Liver (tissue), 9 donors: ENCODE data around the gene SOX11. TPM values are rescaled to one million over a fixed set of nuclear protein-coding genes. Genes with fewer than 3 reads are reported as not detected.

Source experiments
- DNase-seq: peaks from one replicate; pipeline ENCODE4 v3.0.0-alpha.2; 2017; ENCODE audit warnings: low spot score
- H3K27ac ChIP-seq, 2 donors: one replicate each; pipeline ENCODE4 v1.7.0; 2013; ENCODE audit warnings: inconsistent platforms in 2 of 2, low read length in 2 of 2, control low read depth in 1 of 2, low read depth in 1 of 2, mild to moderate bottlenecking in 1 of 2
- H3K27me3 ChIP-seq, 4 donors: one replicate each; pipeline versions ENCODE4 v1.6.1 to v1.7.0; 2013; ENCODE audit warnings: low read length in 3 of 4, inconsistent platforms in 1 of 4, mild to moderate bottlenecking in 1 of 4, moderate library complexity in 1 of 4; ENCODE audit not compliant: control insufficient read depth in 4 of 4, insufficient read depth in 4 of 4
- H3K36me3 ChIP-seq, 4 donors: one replicate each; pipeline versions ENCODE4 v1.6.1 to v1.7.0; 2013; ENCODE audit warnings: low read length in 3 of 4, mild to moderate bottlenecking in 3 of 4, low read depth in 1 of 4, moderate library complexity in 1 of 4; ENCODE audit not compliant: control insufficient read depth in 4 of 4, insufficient read depth in 3 of 4
- H3K4me1 ChIP-seq, 4 donors: one replicate each; pipeline versions ENCODE4 v1.6.1 to v1.7.0; 2013; ENCODE audit warnings: low read length in 3 of 4, mild to moderate bottlenecking in 3 of 4, moderate library complexity in 1 of 4; ENCODE audit not compliant: control insufficient read depth in 4 of 4, insufficient read depth in 4 of 4
- H3K4me3 ChIP-seq, 3 donors: one replicate each; pipeline versions ENCODE4 v1.6.1 to v1.7.0; 2013; ENCODE audit warnings: low read length in 3 of 3, control low read depth in 1 of 3, low read depth in 1 of 3, mild to moderate bottlenecking in 1 of 3
- H3K9ac ChIP-seq, 2 donors: one replicate each; pipeline ENCODE4 v1.7.0; 2013; ENCODE audit warnings: low read length in 2 of 2, mild to moderate bottlenecking in 2 of 2, moderate library complexity in 2 of 2, control low read depth in 1 of 2, low read depth in 1 of 2
- H3K9me3 ChIP-seq, 4 donors: one replicate each; pipeline versions ENCODE4 v1.6.1 to v1.7.0; 2013; ENCODE audit warnings: low read length in 3 of 4; ENCODE audit not compliant: control insufficient read depth in 4 of 4
- ATF3 ChIP-seq: IDR thresholded peaks from 2 replicates; pipeline ENCODE4 v1.6.1; 2016; ENCODE audit warnings: antibody characterized with exemption
- CTCF ChIP-seq: fragments of 150-350 bp; IDR thresholded peaks from 2 replicates; pipeline ENCODE4 v1.5.1; 2017; ENCODE audit warnings: improper control_type of control experiment, low read depth, low read length; ENCODE audit not compliant: missing input control
- EGR1 ChIP-seq, 2 donors: IDR thresholded peaks; 2 replicates each; pipeline ENCODE4 v1.6.1; 2016 to 2018; ENCODE audit warnings: antibody characterized with exemption in 2 of 2, low read depth in 2 of 2
- FOXA1 ChIP-seq: IDR thresholded peaks from 2 replicates; pipeline ENCODE4 v1.6.1; 2016; ENCODE audit warnings: antibody characterized with exemption
- FOXA2 ChIP-seq: IDR thresholded peaks from 2 replicates; pipeline ENCODE4 v1.6.1; 2016; ENCODE audit warnings: antibody characterized with exemption
- GABPA ChIP-seq, 2 donors: IDR thresholded peaks in 1 of 2; conservative IDR thresholded peaks in 1 of 2; 2 replicates each; pipeline ENCODE4 v1.6.1; 2016; ENCODE audit warnings: antibody characterized with exemption in 2 of 2, mild to moderate bottlenecking in 1 of 2, moderate library complexity in 1 of 2
- HNF4A ChIP-seq, 2 donors: conservative IDR thresholded peaks; 2 replicates each; pipeline ENCODE4 v1.6.1; 2016; ENCODE audit warnings: antibody characterized with exemption in 2 of 2, mild to moderate bottlenecking in 2 of 2
- HNF4G ChIP-seq: IDR thresholded peaks from 2 replicates; pipeline ENCODE4 v1.6.1; 2016; ENCODE audit warnings: antibody characterized with exemption
- JUND ChIP-seq, 2 donors: IDR thresholded peaks; 2 replicates each; pipeline ENCODE4 v1.6.1; 2016; ENCODE audit warnings: antibody characterized with exemption in 2 of 2
- MAX ChIP-seq: IDR thresholded peaks from 2 replicates; pipeline ENCODE4 v1.6.1; 2016; ENCODE audit warnings: antibody characterized with exemption
- NR2F2 ChIP-seq: IDR thresholded peaks from 2 replicates; pipeline ENCODE4 v1.6.1; 2016; ENCODE audit warnings: antibody characterized with exemption
- RAD21 ChIP-seq, 2 donors: IDR thresholded peaks; 2 replicates each; pipeline ENCODE4 v1.6.1; 2016; ENCODE audit warnings: antibody characterized with exemption in 2 of 2, mild to moderate bottlenecking in 2 of 2
- RXRA ChIP-seq, 2 donors: IDR thresholded peaks; 2 replicates each; pipeline ENCODE4 v1.6.1; 2017 to 2018; ENCODE audit warnings: antibody characterized with exemption in 2 of 2, mild to moderate bottlenecking in 1 of 2
- SP1 ChIP-seq: IDR thresholded peaks from 2 replicates; pipeline ENCODE4 v1.6.1; 2018; ENCODE audit warnings: antibody characterized with exemption, mild to moderate bottlenecking
- TAF1 ChIP-seq: conservative IDR thresholded peaks from 2 replicates; pipeline ENCODE4 v1.6.1; 2016; ENCODE audit warnings: antibody characterized with exemption, mild to moderate bottlenecking
- YY1 ChIP-seq: IDR thresholded peaks from 2 replicates; pipeline ENCODE4 v1.6.1; 2016; ENCODE audit warnings: antibody characterized with exemption, mild to moderate bottlenecking
- WGBS: extraction: QIAGEN DNeasy Blood & Tissue Kit; methylation state at CpG from one replicate; pipeline ENCODE4 v1.1.7; 2013; 5-methylcytosine and 5-hydroxymethylcytosine counted together
- polyA plus RNA-seq, 2 donors: library from polyadenylated mRNA; stranded (reverse) in 1 of 2; unstranded in 1 of 2; fragments of 200-250 nt in 1 of 2; fragments of >200 nt in 1 of 2; fragmentation: Nextera tagmentation in 1 of 2; extraction: Ambion mirVana in 1 of 2; gene quantifications; one replicate each; pipeline versions ENCODE4 v1.2.1 to v1.2.3, GENCODE V29; 2013 to 2015
- total RNA-seq, 2 donors: library from RNA; depleted of rRNA; stranded (reverse); fragments of >200 nt; gene quantifications; one replicate each; pipeline ENCODE4 v1.2.3, GENCODE V29; 2014
- TF ChIP-seq, protein P1 (sequence below): IDR thresholded peaks from 2 replicates; pipeline ENCODE4 v1.6.1; 2016; ENCODE audit warnings: antibody characterized with exemption, mild to moderate bottlenecking
- TF ChIP-seq, protein P2 (sequence below): IDR thresholded peaks from 2 replicates; pipeline ENCODE4 v1.6.1; 2016; ENCODE audit warnings: antibody characterized with exemption
- donor health status: healthy.
- donor health status: healthy.
- donor health status: healthy.
- donor health status: healthy.
- donor health status: healthy.

Gene SOX11
- total and polyA plus RNA-seq, 4 donors, result 0.09 TPM; not detected in 3

GRCh38 chr2:5729416-5729815 lies 37.2 kb downstream of the SOX11 start:
- Histone ChIP-seq H3K36me3 (no peaks in the 10 kb centered on the region), H3K9me3 (no peaks in the 10 kb centered on the region), H3K4me1 (no peaks in the 10 kb centered on the region), H3K27ac (no peak overlapping the region), H3K27me3 (peaks cover 0 to 10% (median 1%) of the 10 kb centered on the region in 4 donors), H3K9ac (no peak overlapping the region), H3K4me3 (no peak overlapping the region)
- TF ChIP-seq JUND (IDR thresholded peaks at IDR 0.05) (no peak), SP1 (no peak), YY1 (no peak), MAX (no peak), RXRA (IDR thresholded peaks at IDR 0.05) (no peak), RAD21 (IDR thresholded peaks at IDR 0.05) (no peak), CTCF (no peak), HNF4G (no peak), FOXA1 (no peak), EGR1 (IDR thresholded peaks at IDR 0.05; ENCODE audit: low read depth in 2 of 2) (no peak), ATF3 (no peak), TAF1 (no peak), HNF4A (conservative IDR thresholded peaks at IDR 0.05) (no peak), NR2F2 (no peak), GABPA (IDR thresholded peaks at IDR 0.05 in 1 of 2, conservative IDR thresholded peaks at IDR 0.05 in 1 of 2) (no peak), FOXA2 (no peak)
- TF ChIP-seq, protein P1, sequence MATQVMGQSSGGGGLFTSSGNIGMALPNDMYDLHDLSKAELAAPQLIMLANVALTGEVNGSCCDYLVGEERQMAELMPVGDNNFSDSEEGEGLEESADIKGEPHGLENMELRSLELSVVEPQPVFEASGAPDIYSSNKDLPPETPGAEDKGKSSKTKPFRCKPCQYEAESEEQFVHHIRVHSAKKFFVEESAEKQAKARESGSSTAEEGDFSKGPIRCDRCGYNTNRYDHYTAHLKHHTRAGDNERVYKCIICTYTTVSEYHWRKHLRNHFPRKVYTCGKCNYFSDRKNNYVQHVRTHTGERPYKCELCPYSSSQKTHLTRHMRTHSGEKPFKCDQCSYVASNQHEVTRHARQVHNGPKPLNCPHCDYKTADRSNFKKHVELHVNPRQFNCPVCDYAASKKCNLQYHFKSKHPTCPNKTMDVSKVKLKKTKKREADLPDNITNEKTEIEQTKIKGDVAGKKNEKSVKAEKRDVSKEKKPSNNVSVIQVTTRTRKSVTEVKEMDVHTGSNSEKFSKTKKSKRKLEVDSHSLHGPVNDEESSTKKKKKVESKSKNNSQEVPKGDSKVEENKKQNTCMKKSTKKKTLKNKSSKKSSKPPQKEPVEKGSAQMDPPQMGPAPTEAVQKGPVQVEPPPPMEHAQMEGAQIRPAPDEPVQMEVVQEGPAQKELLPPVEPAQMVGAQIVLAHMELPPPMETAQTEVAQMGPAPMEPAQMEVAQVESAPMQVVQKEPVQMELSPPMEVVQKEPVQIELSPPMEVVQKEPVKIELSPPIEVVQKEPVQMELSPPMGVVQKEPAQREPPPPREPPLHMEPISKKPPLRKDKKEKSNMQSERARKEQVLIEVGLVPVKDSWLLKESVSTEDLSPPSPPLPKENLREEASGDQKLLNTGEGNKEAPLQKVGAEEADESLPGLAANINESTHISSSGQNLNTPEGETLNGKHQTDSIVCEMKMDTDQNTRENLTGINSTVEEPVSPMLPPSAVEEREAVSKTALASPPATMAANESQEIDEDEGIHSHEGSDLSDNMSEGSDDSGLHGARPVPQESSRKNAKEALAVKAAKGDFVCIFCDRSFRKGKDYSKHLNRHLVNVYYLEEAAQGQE, result no peak
- TF ChIP-seq, protein P2, sequence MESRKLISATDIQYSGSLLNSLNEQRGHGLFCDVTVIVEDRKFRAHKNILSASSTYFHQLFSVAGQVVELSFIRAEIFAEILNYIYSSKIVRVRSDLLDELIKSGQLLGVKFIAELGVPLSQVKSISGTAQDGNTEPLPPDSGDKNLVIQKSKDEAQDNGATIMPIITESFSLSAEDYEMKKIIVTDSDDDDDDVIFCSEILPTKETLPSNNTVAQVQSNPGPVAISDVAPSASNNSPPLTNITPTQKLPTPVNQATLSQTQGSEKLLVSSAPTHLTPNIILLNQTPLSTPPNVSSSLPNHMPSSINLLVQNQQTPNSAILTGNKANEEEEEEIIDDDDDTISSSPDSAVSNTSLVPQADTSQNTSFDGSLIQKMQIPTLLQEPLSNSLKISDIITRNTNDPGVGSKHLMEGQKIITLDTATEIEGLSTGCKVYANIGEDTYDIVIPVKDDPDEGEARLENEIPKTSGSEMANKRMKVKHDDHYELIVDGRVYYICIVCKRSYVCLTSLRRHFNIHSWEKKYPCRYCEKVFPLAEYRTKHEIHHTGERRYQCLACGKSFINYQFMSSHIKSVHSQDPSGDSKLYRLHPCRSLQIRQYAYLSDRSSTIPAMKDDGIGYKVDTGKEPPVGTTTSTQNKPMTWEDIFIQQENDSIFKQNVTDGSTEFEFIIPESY, result no peak
- no peak for DNase-seq
- 69% methylated on average over 3 of the region's 3 CpGs for WGBS
